ENCODE data around the gene KISS1.

Gene KISS1

GRCh38 chr1:204154568-204155255, 41.6 kb downstream of the KISS1 start:
- no peak for DNase-seq (ENCODE audit: low read depth)

GRCh38 chr1:204153667-204154066, 42.6 kb downstream of the KISS1 start:
- no peak for DNase-seq (ENCODE audit: low read depth)

DNA sequence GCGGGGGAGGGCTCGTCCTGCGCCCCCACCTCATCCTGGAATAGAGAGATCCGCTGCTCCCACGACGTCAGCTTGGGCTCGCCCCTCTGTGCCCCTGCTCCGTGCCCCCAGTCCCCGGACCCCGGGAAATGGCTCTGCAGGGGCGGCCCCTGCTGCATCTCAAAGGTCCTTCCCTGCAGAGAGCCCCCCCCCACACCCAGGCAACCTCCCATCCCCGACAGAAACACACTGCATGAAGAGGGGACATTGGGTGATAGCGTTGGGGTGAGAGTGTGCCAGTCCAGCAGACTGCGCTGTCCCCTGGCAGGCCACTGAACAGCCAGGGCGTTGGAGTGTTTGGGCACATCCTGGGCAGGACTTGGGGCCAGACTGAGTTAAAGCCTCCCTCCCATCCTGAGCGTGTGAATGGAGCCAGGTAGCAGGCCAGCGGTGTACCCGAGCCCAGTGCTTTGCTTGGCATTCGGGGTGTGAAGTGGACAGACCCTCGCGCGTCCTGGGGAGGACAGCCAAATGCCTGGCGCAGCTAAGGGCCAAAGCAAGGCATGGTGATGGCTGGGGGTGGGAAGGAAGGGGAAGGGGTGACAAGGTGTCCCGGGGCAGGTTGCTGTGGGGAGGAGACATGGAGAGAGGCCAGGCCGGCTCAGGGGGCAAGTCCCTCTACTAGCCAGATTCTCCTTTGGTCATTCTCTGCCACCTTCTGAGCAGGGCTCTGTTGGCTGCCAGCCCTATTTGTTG, 43.8 kb downstream of the KISS1 start:
- DNase-seq (ENCODE audit: low read depth): no peak

DNA sequence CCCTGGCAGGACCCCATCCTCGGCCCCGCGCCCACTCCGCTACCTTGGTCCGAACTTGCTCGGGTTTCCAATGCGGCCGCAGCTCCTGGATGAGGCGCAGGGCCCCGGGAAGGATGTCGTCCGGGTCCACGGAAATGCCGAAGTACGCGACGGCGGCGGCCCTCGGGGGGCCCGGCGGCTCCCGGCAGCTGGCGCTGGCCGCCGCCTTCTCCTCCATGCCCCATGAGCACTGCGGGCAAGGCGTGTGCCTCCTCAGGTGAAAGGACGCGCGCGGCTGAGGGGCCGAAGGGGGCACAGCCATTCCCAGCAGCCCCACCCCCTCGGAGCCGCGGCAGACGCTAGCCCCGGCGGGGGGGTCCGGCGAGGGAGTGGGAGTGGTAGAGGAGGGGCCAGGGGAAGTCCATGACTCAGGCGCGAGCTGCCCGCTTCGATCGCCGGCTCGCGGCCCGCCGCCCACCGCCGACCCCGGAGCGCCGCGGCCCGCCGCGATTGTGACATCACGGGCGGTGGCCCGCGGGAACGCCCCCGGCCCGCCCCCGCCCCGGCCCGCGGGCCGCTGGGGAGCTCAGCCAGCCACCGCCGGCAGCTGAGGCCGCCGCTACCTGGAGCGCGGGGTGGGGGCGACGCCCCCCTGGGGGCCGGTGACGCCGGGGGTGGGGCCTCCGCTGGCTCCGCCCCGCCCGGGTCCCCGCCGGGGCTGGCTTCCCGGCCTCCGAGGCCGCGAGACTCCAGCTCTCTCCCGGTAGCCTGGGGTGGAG, 44.6 kb downstream of the KISS1 start, which contains the start of gene ETNK2:
ETNK2 (minus strand) TSS at position 493 of the 758 bp plus-strand sequence; CDS start at position 301, 192 bp downstream.
- peak; percentile 56 for DNase-seq (ENCODE audit: low read depth)

- no peak for DNase-seq (ENCODE audit: low read depth)
Observed at GRCh38 chr1:204150702-204151551, 45.4 kb downstream of the KISS1 start.

- no peak for DNase-seq (ENCODE audit: low read depth)
Observed at GRCh38 chr1:204149635-204150565, 46.4 kb downstream of the KISS1 start.

GRCh38 chr1:204149107-204149506, 47.2 kb downstream of the KISS1 start:
- no peak for DNase-seq (ENCODE audit: low read depth)

GRCh38 chr1:204147406-204148383, 48.6 kb downstream of the KISS1 start:
- DNase-seq (ENCODE audit: low read depth): no peak

DNA sequence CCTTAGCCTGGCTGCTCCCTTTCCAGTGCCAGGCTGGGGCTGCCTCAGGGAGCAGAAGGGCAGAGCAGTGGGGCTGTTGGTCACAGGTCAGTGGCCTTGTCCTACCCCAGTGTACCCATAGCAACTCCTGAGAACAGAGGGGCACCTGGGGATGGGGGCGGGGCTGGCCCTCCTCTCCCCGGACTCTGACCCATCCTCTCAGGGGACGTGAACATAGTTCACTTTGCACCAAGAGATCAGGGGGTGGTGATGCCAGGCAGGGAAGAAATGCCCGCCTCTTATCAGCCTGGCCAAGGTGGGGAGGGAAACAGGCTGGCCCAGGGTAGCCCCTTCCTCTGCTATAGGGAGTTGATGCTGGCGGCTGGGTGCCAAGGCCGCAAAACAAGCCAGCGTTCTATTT, 49.3 kb downstream of the KISS1 start:
- no peak for DNase-seq (ENCODE audit: low read depth)

- no peak for DNase-seq (ENCODE audit: low read depth)
Observed at GRCh38 chr1:204146309-204146708, 50.0 kb downstream of the KISS1 start.

DNA sequence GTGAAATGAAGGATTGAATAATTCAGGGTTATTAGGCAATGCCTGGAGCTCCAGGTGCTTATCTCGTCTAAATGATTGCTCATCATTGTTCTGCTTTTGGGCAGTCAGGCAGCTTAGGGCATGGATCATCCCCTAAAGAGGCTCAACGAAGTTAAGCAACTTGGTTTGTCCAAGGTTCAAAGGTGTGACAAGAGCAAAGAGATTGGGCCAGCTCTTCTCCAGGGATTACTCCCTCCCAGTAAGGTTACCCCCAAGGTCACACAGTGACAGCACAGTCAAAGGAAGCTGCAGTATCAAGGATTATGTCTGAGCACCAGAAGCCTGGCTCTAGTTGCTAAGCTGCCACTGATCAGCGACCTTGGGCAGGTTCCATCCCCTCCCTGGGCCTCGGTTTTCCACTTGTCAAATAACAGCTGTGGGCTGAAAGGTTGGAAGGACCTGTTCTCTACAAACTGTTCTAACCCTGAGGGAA, 51.2 kb downstream of the KISS1 start:
- no peak for DNase-seq (ENCODE audit: low read depth)

- DNase-seq (ENCODE audit: low read depth): no peak
Observed at GRCh38 chr1:204143276-204144041, 52.8 kb downstream of the KISS1 start.

DNA sequence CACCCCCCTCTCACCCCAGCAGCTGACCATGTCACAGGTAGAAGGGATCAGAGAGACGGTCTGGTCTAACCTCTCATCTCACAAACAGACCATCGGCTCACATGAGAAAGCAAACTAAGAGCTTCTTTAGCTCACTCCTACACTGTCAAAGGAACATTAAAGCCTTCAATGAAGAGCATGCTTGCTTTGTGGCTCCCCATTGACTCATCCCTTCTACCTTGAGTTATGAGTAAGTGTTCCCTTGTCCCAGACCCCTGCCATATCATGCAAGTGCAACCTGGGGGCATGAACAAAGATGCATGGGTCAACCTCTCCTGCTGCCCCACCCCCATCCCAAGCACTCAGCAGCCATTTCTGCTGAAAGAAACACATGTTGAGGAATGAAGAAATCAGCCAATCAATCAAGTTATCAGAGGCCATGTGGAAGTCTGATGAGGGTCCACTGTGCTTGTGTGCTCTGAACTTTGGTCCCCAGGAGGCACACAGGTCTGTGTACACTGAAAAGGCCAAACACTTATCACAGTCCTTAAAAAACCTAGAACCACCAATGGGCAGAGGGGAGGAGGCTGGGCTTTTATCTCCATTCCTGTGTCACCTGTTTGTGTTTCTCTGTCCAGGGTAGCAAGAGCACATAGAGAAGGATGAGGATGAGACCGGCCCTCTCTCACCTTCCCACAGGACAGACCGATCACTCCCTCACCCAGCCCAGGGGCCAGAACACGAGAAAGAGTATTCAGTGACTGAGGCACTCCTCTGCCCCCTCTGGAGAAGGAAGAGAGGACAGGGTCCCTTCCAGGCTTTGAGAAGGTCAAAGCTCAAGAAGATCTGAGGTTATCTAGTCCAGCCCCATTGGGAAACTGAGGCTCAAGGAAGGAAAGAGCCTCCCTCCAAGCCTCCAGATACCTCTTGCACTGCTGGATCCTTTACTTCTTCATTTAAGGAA, 54.0 kb downstream of the KISS1 start:
- DNase-seq (ENCODE audit: low read depth): no peak

DNA sequence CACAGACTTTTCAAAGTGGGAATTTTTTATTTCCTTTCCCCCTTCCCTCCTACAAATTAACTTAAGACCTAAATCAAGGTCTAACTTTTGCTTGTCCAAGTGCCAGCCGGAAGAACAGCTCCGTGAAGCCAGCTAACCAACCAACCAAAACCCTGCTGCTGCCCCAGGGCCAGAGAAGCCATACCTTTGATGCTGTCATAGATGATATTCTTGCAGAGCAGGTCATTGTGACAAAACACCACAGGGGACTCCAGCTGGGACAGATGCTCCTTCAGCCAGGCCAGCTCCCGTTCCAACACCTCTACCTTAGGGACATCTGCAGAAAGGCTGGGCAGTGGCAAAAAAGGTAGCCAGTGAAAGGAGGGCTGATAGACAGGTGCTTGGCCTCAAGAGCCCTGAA, 55.2 kb downstream of the KISS1 start:
- DNase-seq (ENCODE audit: low read depth): no peak
